SK-N-SH (cell line): ENCODE results near the gene NUP188. TPM values are rescaled to one million over a fixed set of nuclear protein-coding genes. Genes with fewer than 3 reads are reported as not detected.
"Not testable (repeated sequence)": the region's sequence is repeated elsewhere in the genome, so short reads cannot be mapped to it uniquely, and the experiment has no call there.

Experiments used
- CTCF ChIA-PET: fragments of 300-600, 350-600 bp; formaldehyde crosslinking; extraction: SDS; loops from one replicate; lab custom pipeline; 2021; lab: Yijun Ruan, JAX
- POLR2A ChIA-PET: fragments of 350-600 bp; sonication (Branson Sonifier 250); formaldehyde crosslinking; extraction: SDS; loops from one replicate; lab custom pipeline; 2020; ENCODE audit warnings: antibody characterized with exemption, inconsistent platforms; lab: Yijun Ruan, JAX
- DNase-seq: peaks from one replicate; pipeline ENCODE4 v3.0.0; 2012
- H2AFZ ChIP-seq: fragments of 200-600 bp; sonication (generic); 2 replicates; pipeline ENCODE4 v1.8.1; 2016; ENCODE audit warnings: antibody characterized with exemption, mild to moderate bottlenecking, low read depth
- H3F3A ChIP-seq: fragments of 200-600 bp; sonication (generic); replicated peaks from 2 replicates; pipeline ENCODE3; 2016; ENCODE audit warnings: antibody characterized with exemption, mild to moderate bottlenecking; ENCODE audit not compliant: insufficient read depth
- H3K27ac ChIP-seq, 2 experiments: fragments of 200-500 bp in 1 of 2; fragments of 200-600 bp in 1 of 2; sonication (Bioruptor generic) in 1 of 2; sonication (generic), shearing (Covaris generic) in 1 of 2; 2 replicates each; pipeline versions ENCODE4 v1.5.1 to v1.6.1; 2014 to 2016; ENCODE audit warnings: low read depth in 2 of 2, inconsistent platforms in 1 of 2, low read length in 1 of 2, mild to moderate bottlenecking in 1 of 2, mixed read lengths in 1 of 2
- H3K27me3 ChIP-seq: fragments of 200-600 bp; sonication (generic), shearing (Covaris generic); 2 replicates; pipeline ENCODE4 v1.6.1; 2016; ENCODE audit warnings: mixed run types; ENCODE audit not compliant: insufficient read depth
- H3K36me3 ChIP-seq, 2 experiments: fragments of 200-500 bp in 1 of 2; fragments of 200-600 bp in 1 of 2; sonication (Bioruptor generic) in 1 of 2; sonication (generic) in 1 of 2; replicated peaks in 1 of 2; 2 replicates each; pipeline versions ENCODE3 to v1.5.1; 2014 to 2016; ENCODE audit warnings: low read length in 1 of 2, mild to moderate bottlenecking in 1 of 2; ENCODE audit not compliant: insufficient read depth in 2 of 2, control insufficient read depth in 1 of 2
- H3K4me1 ChIP-seq, 2 experiments: fragments of 200-500 bp in 1 of 2; fragments of 200-600 bp in 1 of 2; sonication (Bioruptor generic) in 1 of 2; sonication (generic), shearing (Covaris generic) in 1 of 2; 2 replicates each; pipeline versions ENCODE4 v1.5.1 to v1.6.1; 2014 to 2016; ENCODE audit warnings: low read depth in 1 of 2, low read length in 1 of 2, mixed run types in 1 of 2; ENCODE audit not compliant: insufficient read depth in 2 of 2, control insufficient read depth in 1 of 2
- H3K4me2 ChIP-seq: fragments of 200-600 bp; sonication (generic), shearing (Covaris generic); 2 replicates; pipeline ENCODE4 v1.6.1; 2017; ENCODE audit warnings: mixed run types
- H3K4me3 ChIP-seq, 2 experiments: fragments of 200-500 bp in 1 of 2; fragments of 200-600 bp in 1 of 2; sonication (Bioruptor generic) in 1 of 2; sonication (generic), shearing (Covaris generic) in 1 of 2; 2 replicates each; pipeline versions ENCODE4 v1.5.1 to v1.8.1; 2014 to 2016; ENCODE audit warnings: low read depth in 2 of 2, inconsistent platforms in 1 of 2, low read length in 1 of 2, mild to moderate bottlenecking in 1 of 2, mixed read lengths in 1 of 2, moderate library complexity in 1 of 2
- H3K79me2 ChIP-seq: fragments of 200-600 bp; sonication (generic); 2 replicates; pipeline ENCODE4 v1.8.1; 2017; ENCODE audit warnings: mild to moderate bottlenecking; ENCODE audit not compliant: insufficient read depth
- H3K9ac ChIP-seq: fragments of 200-600 bp; sonication (generic); 2 replicates; pipeline ENCODE4 v1.6.1; 2017; ENCODE audit warnings: mixed run types
- H3K9me2 ChIP-seq: fragments of 200-600 bp; sonication (generic); 2 replicates; pipeline ENCODE4 v1.6.1; 2017; ENCODE audit warnings: mixed run types
- H3K9me3 ChIP-seq: fragments of 200-600 bp; sonication (generic); 2 replicates; pipeline ENCODE4 v1.6.1; 2017; ENCODE audit warnings: mixed run types, mild to moderate bottlenecking, moderate library complexity
- H4K20me1 ChIP-seq: fragments of 200-600 bp; sonication (generic); 2 replicates; pipeline ENCODE4 v1.6.1; 2017; ENCODE audit warnings: mild to moderate bottlenecking, mixed run types; ENCODE audit not compliant: insufficient read depth
- CTCF ChIP-seq: fragments of 200-600 bp; sonication (generic); IDR thresholded peaks from 2 replicates; pipeline ENCODE4 v1.6.1; 2017; ENCODE audit warnings: antibody characterized with exemption, mild to moderate bottlenecking, moderate library complexity
- EP300 ChIP-seq, 2 experiments: IDR thresholded peaks; 2 replicates each; pipeline versions ENCODE4 v1.4.0 to v1.6.1; 2012; ENCODE audit warnings: borderline replicate concordance in 1 of 2, low read depth in 1 of 2, low read length in 1 of 2
- FOSL2 ChIP-seq: IDR thresholded peaks from 2 replicates; pipeline ENCODE4 v1.4.0; 2012; ENCODE audit warnings: low read depth, mild to moderate bottlenecking, moderate library complexity, borderline replicate concordance
- FOXJ3 ChIP-seq: sonication (generic); formaldehyde crosslinking; IDR thresholded peaks from 2 replicates; pipeline ENCODE4 v1.5.1; 2020; ENCODE audit warnings: mild to moderate bottlenecking, missing genetic modification reagents
- FOXM1 ChIP-seq: IDR thresholded peaks from 2 replicates; pipeline ENCODE4 v1.4.0; 2012; ENCODE audit warnings: low read depth, mild to moderate bottlenecking
- GABPA ChIP-seq: IDR thresholded peaks from 2 replicates; pipeline ENCODE4 v1.4.0; 2012; ENCODE audit warnings: low read depth, mild to moderate bottlenecking
- JUND ChIP-seq: IDR thresholded peaks from 2 replicates; pipeline ENCODE4 v1.4.0; 2012
- MEF2A ChIP-seq: IDR thresholded peaks from 2 replicates; pipeline ENCODE4 v1.4.0; 2012; ENCODE audit warnings: low read depth, borderline replicate concordance
- NFIC ChIP-seq: IDR thresholded peaks from 2 replicates; pipeline ENCODE4 v1.4.0; 2012; ENCODE audit warnings: borderline replicate concordance
- POLR2AphosphoS5 ChIP-seq: IDR thresholded peaks from 2 replicates; pipeline ENCODE4 v1.6.1; 2012; ENCODE audit warnings: low read depth, low read length
- RCOR1 ChIP-seq: fragments of 150-350 bp; IDR thresholded peaks from 2 replicates; pipeline ENCODE4 v1.6.1; 2017; ENCODE audit warnings: antibody characterized with exemption, low read length
- SMC3 ChIP-seq: IDR thresholded peaks from 2 replicates; pipeline ENCODE4 v1.6.1; 2012; ENCODE audit warnings: low read depth, low read length, improper control_type of control experiment
- TEAD4 ChIP-seq: IDR thresholded peaks from 2 replicates; pipeline ENCODE4 v1.4.0; 2012; ENCODE audit warnings: mild to moderate bottlenecking, borderline replicate concordance; ENCODE audit not compliant: insufficient read depth
- USF1 ChIP-seq: IDR thresholded peaks from 2 replicates; pipeline ENCODE4 v1.4.0; 2012; ENCODE audit warnings: low read depth, borderline replicate concordance
- USF2 ChIP-seq: fragments of 150-350 bp; IDR thresholded peaks from 2 replicates; pipeline ENCODE4 v1.6.1; 2017; ENCODE audit warnings: antibody characterized with exemption, low read length, low read depth, borderline replicate concordance
- WGBS: methylation state at CpG from one replicate; pipeline ENCODE4 v1.1.6; 2017; ENCODE audit warnings: low lambda C conversion rate; 5-methylcytosine and 5-hydroxymethylcytosine counted together
- polyA plus RNA-seq, 3 experiments: library from polyadenylated mRNA; depleted of rRNA; stranded (reverse); fragments of >200 nt; gene quantifications; 2 replicates each; pipeline ENCODE4 v1.2.3, GENCODE V29; 2012

The NUP188 gene
- polyA plus RNA-seq, 1 of the 3 experiments (the other 2 are of a cell fraction) = 49.5 TPM

GRCh38 chr9:129033216-129033615, 85.7 kb downstream of the NUP188 start:
- Histone ChIP-seq H2AFZ (no peak overlapping the region), H3K9me2 (no peaks in the 10 kb centered on the region), H3K9me3 (no peaks in the 10 kb centered on the region), H3F3A (no peaks in the 10 kb centered on the region), H3K4me3 (no peak overlapping the region), H3K4me2 (no peak overlapping the region), H3K36me3 (no peaks in the 10 kb centered on the region), H3K9ac (no peak overlapping the region), H3K79me2 (peaks cover 17% of the 10 kb centered on the region), H4K20me1 (peaks cover 4% of the 10 kb centered on the region; the same call in 1 of the 2 replicates), H3K27ac (no peak overlapping the region), H3K27me3 (no peaks in the 10 kb centered on the region), H3K4me1 (peaks cover 7 to 16% of the 10 kb centered on the region in 2 experiments; a peak in 3 of 4 replicates)
- DNase-seq = no peak
- TF ChIP-seq CTCF = no peak
- ChIA-PET POLR2A (interaction anchor here (1.1 kb wide), 1 partner anchor 44 kb away, joined by 3 read pairs; no protein-coding TSS in a partner anchor), CTCF (interaction anchor here (1.1 kb wide), 1 partner anchor 14 kb away, joined by 5 read pairs; no protein-coding TSS in a partner anchor)
- 99% methylated on average over 8 of the region's 8 CpGs for WGBS

- H3K9me2 ChIP-seq = not testable (repeated sequence)
These were observed 88.3 kb downstream of the NUP188 start for GRCh38 chr9:129035838-129036237.

GRCh38 chr9:129036241-129036922, 88.9 kb downstream of the NUP188 start, which contains the start of gene MIGA2:
TSS of gene MIGA2 (plus strand) at chr9:129036626. CDS start at chr9:129040595, 3,969 bp downstream.
- Histone ChIP-seq H3K27me3 (no peaks in the 10 kb centered on the region), H3K9me3 (no peaks in the 10 kb centered on the region), H3K79me2 (peaks cover 37% of the 10 kb centered on the region), H3K4me1 (peaks cover 7 to 24% of the 10 kb centered on the region in 2 experiments; a peak in 3 of 4 replicates), H3K4me2 (peak within 1 kb of the TSS; percentile 93), H3K27ac (peak within 1 kb of the TSS; percentile 37 to 60; a peak in 3 of 4 replicates), H4K20me1 (peaks cover 4% of the 10 kb centered on the region; the same call in 1 of the 2 replicates), H3K4me3 (peak within 1 kb of the TSS; percentile 88 to 93), H3K9me2 (no peaks in the 10 kb centered on the region), H2AFZ (peak within 1 kb of the TSS; percentile 97), H3K9ac (peak within 1 kb of the TSS; percentile 85), H3F3A (no peaks in the 10 kb centered on the region), H3K36me3 (peaks cover 0 to under 1% of the 10 kb centered on the region in 2 experiments)
- POLR2A ChIA-PET = interaction anchor here (0.5 to 1.3 kb wide), 2 partner anchors 13 to 1750 kb away, joined by 5 read pairs; no protein-coding TSS in a partner anchor
- WGBS = 1% methylated on average over 23 of the region's 49 CpGs
- CTCF ChIA-PET = no interaction called here
- DNase-seq = peak; percentile 98
- TF ChIP-seq POLR2AphosphoS5 (peak; percentile 75), FOXM1 (no peak), FOXJ3 (CRISPR knock-in tag) (no peak), EP300 (IDR thresholded peaks at IDR 0.05; ENCODE audit: borderline replicate concordance in 1 of 2, low read depth in 1 of 2, low read length in 1 of 2) (no peak), SMC3 (no peak), USF1 (peak; percentile 94), RCOR1 (no peak; the same call in 1 of the 2 replicates), TEAD4 (no peak), GABPA (peak; percentile 57), USF2 (peak; percentile 81), MEF2A (no peak), FOSL2 (no peak), NFIC (no peak), JUND (no peak)

More at GRCh38 chr9:129035838-129036237, 88.3 kb downstream of the NUP188 start:
- H3K36me3 ChIP-seq, H3K27me3 ChIP-seq, H4K20me1 ChIP-seq, H3K9ac ChIP-seq, CTCF ChIA-PET, H3K9me3 ChIP-seq, H3F3A ChIP-seq: not testable (repeated sequence)
- peak; percentile 48 for DNase-seq
- Histone ChIP-seq H3K27ac (peak overlapping the region; percentile 34 to 60; a peak in 3 of 4 replicates), H3K4me1 (peaks cover 7 to 23% of the 10 kb centered on the region in 2 experiments; a peak in 3 of 4 replicates), H3K4me3 (peak overlapping the region in 1 of 2 experiments; percentile 28; a peak in 2 of 4 replicates), H3K4me2 (peak overlapping the region; percentile 60), H2AFZ (peak overlapping the region; percentile 97), H3K79me2 (peaks cover 37% of the 10 kb centered on the region)
- WGBS = 58% methylated on average over 13 of the region's 13 CpGs
- POLR2A ChIA-PET = interaction anchor here (0.5 to 1.3 kb wide), 2 partner anchors 12 to 1750 kb away, joined by 5 read pairs; no protein-coding TSS in a partner anchor
